Fibroblast of peridontal ligament (primary cell): ENCODE results near the gene NCF4.

Experiments used
- DNase-seq: peaks from one replicate; pipeline ENCODE4 v3.0.0-alpha.2; 2010; ENCODE audit errors: extremely low read depth

Gene NCF4

DNA sequence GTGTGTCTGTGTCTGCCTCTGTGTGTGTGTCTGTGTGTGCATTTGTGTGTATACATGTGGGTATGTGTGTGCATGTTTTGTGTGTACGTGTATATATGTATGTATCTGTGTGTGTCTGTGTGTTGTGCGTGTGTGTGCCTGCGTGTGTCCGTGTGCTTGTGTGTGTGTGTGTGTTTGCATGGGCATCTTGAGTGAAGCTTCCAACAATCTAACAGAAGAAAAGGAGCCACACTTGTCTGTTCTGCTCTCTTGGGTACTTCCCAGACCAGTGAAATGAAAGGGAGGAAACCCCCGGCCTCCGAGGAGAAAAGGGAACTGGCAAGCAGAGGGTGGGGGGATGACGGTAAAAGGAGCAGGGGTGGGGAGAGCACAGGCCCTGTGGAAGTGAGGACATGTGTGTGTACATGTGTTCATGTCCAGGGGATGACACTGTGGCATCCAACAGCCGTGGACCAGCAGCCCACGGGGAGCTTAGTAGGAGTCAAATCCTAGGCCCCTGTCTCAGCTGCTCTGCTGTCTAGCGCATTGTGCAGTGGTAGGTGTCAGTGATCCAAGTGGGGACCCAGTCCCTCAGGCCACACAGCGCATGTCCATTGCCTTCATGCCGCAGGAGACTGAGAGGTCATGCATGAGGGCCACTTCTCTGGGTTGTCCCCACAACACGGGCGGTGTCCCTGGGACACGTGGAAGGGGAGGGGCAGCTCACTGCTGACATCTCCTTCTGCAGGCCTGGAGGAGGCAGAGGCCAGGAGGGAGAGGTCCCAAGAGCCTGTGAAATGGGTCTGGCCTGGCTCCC is 60.7 kb downstream of the NCF4 start:
- no peak for DNase-seq

DNA sequence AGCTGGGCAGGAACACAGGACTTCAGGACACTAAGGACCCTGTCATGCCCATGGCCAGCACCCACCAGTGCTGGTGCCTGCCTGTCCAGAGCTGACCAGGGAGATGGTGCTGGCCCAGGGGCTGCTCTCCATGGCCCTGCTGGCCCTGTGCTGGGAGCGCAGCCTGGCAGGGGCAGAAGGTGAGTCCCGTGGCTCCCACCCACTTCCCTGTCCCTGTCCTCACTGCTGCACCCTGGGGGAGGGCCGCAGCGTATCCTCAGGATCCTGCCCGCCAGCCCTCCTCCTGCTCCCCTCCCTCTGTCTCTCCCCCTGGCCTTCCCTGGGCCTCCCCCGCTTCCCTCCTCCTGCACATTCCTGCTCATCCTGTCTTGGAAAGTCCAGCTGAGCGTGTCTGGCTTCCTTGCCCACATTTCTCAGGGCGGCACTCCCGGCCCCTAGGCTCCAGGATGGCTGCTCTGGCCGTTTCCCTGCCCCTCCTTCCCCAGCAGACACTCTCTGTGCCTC is 61.4 kb downstream of the NCF4 start:
- DNase-seq: no peak

DNA sequence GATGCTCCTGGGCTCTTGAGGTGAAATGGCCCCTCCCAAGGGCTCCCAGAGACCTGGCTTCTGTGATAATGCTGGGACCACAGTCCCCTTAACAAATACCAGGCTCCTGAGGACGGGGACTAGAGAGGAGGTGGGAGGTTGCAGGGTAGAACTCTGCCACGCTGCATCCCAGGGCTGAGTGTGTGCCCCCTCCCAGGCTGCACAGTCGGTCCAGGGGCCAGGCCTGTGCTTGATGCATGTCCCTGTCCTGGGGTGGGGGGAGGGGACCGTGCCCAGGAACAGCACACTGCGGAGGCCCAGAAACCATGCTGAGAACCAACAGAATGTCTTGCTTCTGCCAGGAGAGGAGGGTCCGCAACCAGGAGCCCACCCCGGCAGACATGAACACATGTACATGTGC is 61.9 kb downstream of the NCF4 start:
- no peak for DNase-seq

DNA sequence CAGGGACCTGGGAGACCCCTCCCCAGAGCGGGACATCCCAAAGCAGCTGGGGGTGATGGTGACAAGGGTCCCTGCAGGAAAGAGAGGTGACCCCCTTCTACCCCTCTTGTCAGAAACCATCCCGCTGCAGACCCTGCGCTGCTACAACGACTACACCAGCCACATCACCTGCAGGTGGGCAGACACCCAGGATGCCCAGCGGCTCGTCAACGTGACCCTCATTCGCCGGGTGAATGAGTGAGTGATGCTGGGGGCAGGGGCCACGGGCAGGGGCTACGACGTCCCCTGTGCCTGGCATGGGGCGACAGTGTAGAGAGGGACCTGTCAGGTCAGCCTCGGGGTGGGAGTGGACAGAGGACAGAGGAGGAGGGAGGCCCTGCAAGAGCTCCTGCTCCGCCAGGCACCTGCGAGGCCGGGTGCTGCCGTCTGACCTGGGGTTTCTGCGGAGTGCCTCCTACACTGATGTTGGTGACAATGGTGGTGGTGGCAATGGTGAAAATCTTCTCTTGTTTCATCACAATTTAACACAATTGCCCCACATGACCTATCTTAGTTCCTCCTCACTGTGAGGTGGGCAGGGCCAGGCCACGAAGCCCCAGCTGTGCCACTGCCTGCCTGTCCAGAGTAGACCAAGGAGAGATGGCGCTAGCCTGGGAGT is 62.5 kb downstream of the NCF4 start:
- no peak for DNase-seq

DNA sequence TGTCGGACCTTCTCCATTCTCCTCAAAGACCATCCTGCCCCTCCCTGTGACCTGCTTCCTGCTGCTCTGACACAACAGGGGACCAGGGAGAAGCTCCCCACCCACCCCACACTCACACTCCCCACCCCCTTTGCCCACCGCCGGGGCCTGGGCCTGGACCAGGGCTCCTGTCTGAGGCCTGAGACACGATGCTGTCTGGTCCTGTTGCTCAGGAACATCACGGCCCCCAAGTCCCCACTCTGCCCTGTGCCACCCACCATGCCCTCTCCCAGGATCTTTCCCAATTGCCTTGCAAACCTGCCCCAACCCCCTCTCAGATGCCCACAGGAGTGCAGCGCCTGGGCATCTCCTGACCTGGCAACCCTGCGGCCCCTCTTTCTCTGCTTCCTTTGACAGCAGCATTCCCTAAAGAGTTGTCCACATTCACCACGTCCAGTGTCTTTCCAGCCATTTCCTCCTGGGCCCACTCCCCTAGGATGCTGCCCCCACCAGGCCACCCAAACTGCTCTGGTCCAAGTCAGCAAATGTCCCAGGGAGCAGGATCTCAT is 63.4 kb downstream of the NCF4 start:
- no peak for DNase-seq

DNA sequence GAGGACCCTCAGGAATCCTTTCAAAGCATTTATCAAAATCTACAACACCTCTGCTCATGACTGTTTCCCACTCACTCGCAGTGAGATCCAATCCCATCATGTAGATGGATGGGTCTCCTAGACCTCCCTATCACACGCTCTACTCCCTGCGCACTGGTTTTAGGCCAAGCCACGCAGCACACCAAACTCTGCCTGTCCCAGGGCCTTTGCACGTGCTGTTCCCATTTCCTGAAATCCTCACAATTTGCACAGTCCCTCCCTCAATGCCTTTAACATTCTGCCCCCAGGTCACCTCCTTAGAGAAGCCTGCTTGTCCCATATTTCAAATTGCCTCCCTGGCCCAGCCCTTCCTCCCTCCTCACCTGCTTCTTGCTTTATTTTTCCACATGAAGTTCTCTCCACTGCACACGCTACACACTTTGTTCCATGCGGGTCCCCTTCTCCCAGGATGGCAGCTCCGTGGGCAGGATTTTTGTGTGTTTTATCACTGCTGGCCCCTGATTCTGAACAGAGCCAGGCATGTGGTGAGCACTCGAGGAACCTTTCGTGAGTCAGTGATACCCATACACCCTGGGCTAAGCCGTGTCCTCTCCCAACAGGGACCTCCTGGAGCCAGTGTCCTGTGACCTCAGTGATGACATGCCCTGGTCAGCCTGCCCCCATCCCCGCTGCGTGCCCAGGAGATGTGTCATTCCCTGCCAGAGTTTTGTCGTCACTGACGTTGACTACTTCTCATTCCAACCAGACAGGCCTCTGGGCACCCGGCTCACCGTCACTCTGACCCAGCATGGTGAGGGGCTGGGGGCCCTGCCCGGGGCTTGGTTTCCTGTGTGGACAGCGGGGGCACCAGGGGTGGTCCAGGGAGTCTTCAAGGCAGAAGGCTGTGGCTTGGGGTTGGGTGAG is 64.8 kb downstream of the NCF4 start:
- DNase-seq: no peak

DNA sequence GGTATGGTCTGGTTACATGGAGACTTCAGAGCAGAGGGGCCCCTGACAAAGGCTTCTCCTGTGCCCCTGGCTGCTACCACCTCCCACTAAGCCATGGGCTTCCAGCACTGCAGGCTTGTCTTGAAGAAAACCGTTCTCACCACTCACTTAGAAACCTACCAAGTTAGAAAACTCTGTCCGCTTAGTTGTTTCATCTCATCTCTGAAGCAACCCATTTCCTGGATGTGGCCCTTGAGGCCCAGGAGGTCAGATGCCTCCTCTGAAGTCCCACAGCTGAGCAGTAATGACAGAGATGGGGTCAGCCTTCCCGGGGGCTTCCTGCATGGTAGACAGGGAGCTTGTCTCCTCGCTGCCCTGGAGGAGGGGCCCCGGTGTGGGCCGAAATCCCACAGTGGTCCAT is 65.5 kb downstream of the NCF4 start:
- no peak for DNase-seq

DNA sequence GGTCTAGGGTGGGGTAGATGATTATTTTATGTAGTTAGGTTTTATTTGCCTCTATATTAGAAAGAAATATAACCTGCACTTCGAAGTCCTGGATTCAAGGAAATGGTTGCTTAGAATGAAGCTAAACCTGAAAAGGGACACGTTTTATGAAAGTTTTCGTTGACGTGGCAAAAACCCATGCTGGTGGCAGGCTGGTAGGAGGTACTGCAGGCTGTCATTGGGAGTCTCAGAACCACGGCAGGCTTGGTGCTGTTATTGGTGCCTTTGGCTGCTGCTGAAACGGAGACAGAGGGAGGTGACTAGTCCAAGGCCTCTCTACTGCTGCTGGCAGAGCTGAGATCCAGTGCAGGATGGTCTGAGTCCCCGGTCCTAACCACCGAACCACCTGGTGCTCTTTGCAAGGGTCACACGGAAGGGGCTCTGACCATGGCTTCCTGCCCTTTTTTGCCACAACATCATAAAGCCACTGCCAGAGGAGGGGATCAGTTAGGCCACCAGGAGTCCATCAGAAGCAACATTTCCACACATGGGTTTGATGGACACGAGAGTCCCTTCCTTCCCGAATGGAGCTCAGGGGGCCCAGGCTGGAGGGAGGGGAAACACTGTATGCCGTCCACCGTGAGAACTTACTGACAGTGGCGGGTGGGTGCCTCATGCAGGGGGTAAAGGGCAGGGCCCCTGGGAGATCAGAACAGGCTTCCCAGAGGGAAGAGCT is 66.1 kb downstream of the NCF4 start:
- DNase-seq: no peak
